ENCODE data around the gene SIGLEC9. TPM values are rescaled to one million over a fixed set of nuclear protein-coding genes. Genes with fewer than 3 reads are reported as not detected.

SIGLEC9 gene
- total RNA-seq, 4 donors from 2014 or later, result 2.0 to 2.2 TPM; not detected in 2

- DNase-seq, result no peak
- Histone ChIP-seq H3K9me3 (no peaks in the 10 kb centered on the region), H3K4me1 (peaks cover 0 to 8% (median 0%) of the 10 kb centered on the region in 4 donors), H3K36me3 (no peaks in the 10 kb centered on the region), H3K27me3 (no peaks in the 10 kb centered on the region), H3K4me3 (no peak overlapping the region), H3K27ac (no peak overlapping the region)
- in situ Hi-C loops (cut with MboI; ENCODE audit: low pct_ligation_motif_present in 1 of 4, low pct_unique_long_range_greater_than_20kb in 1 of 4, low sequenced_read_pairs in 3 of 4), result no loop called here
- WGBS, 2 donors (ENCODE audit: low coverage in 1 of 2), result 69% methylated on average over 8 of the region's 8 CpGs; no CpG with 5 or more reads in 1 of the 2 donors
- intact Hi-C loops (cut with DNase I; ENCODE audit: low total_unique reads), result no loop called here
- TF ChIP-seq CTCF (IDR thresholded peaks at IDR 0.05), result no peak
- no peak for TF ChIP-seq POLR2A (IDR thresholded peaks at IDR 0.05)
- TF ChIP-seq EP300 (IDR thresholded peaks at IDR 0.05; ENCODE audit: low read depth), result no peak
- no peak for TF ChIP-seq POLR2AphosphoS5 (IDR thresholded peaks at IDR 0.05)
These were observed 31.6 kb upstream of the SIGLEC9 start for GRCh38 chr19:51093101-51093500.

- 75 to 83% methylated on average over 7 to 22 of the region's 22 CpGs for WGBS, 2 donors (ENCODE audit: low coverage in 1 of 2)
- in situ Hi-C loops (cut with MboI; ENCODE audit: low pct_ligation_motif_present in 1 of 4, low pct_unique_long_range_greater_than_20kb in 1 of 4, low sequenced_read_pairs in 3 of 4) (no loop called here), intact Hi-C loops (cut with DNase I; ENCODE audit: low total_unique reads) (no loop called here)
- Histone ChIP-seq H3K4me1 (peaks cover 0 to 8% (median 0%) of the 10 kb centered on the region in 4 donors), H3K27me3 (no peaks in the 10 kb centered on the region), H3K9me3 (no peaks in the 10 kb centered on the region), H3K4me3 (no peak overlapping the region), H3K36me3 (no peaks in the 10 kb centered on the region), H3K27ac (no peak overlapping the region)
- no peak for TF ChIP-seq EP300 (IDR thresholded peaks at IDR 0.05; ENCODE audit: low read depth)
- no peak for TF ChIP-seq POLR2A (IDR thresholded peaks at IDR 0.05)
- TF ChIP-seq CTCF (IDR thresholded peaks at IDR 0.05), result no peak
- no peak for TF ChIP-seq POLR2AphosphoS5 (IDR thresholded peaks at IDR 0.05)
- no peak for DNase-seq
These were observed 31.0 kb upstream of the SIGLEC9 start for GRCh38 chr19:51093510-51094345.

GRCh38 chr19:51094696-51095279, 29.9 kb upstream of the SIGLEC9 start:
- 29 to 83% methylated on average over 2 to 15 of the region's 15 CpGs for WGBS, 2 donors (ENCODE audit: low coverage in 1 of 2)
- H3K4me1 ChIP-seq, result peaks cover 0 to 8% (median 0%) of the 10 kb centered on the region in 4 donors
- no peak overlapping the region for H3K27ac ChIP-seq
- intact Hi-C loops (cut with DNase I; ENCODE audit: low total_unique reads), result no loop called here
- no peaks in the 10 kb centered on the region for H3K36me3 ChIP-seq
- H3K27me3 ChIP-seq, result no peaks in the 10 kb centered on the region
- TF ChIP-seq POLR2AphosphoS5 (IDR thresholded peaks at IDR 0.05) (no peak), CTCF (IDR thresholded peaks at IDR 0.05) (peak; percentile 54 to 67 (median 57))
- DNase-seq, result no peak
- H3K4me3 ChIP-seq, result no peak overlapping the region
- no peaks in the 10 kb centered on the region for H3K9me3 ChIP-seq
- in situ Hi-C loops (cut with MboI; ENCODE audit: low pct_ligation_motif_present in 1 of 4, low pct_unique_long_range_greater_than_20kb in 1 of 4, low sequenced_read_pairs in 3 of 4), result no loop called here

- H3K27ac ChIP-seq, result no peak overlapping the region
- intact Hi-C loops (cut with DNase I; ENCODE audit: low total_unique reads), result no loop called here
- no peaks in the 10 kb centered on the region for H3K36me3 ChIP-seq
- 51 to 86% methylated on average over 2 to 6 of the region's 6 CpGs for WGBS, 2 donors (ENCODE audit: low coverage in 1 of 2)
- no peaks in the 10 kb centered on the region for H3K9me3 ChIP-seq
- in situ Hi-C loops (cut with MboI; ENCODE audit: low pct_ligation_motif_present in 1 of 4, low pct_unique_long_range_greater_than_20kb in 1 of 4, low sequenced_read_pairs in 3 of 4), result no loop called here
- H3K27me3 ChIP-seq, result no peaks in the 10 kb centered on the region
- H3K4me1 ChIP-seq, result peaks cover 0 to 9% (median 0%) of the 10 kb centered on the region in 4 donors
- DNase-seq, result no peak
- no peak for TF ChIP-seq POLR2A (IDR thresholded peaks at IDR 0.05)
- TF ChIP-seq POLR2AphosphoS5 (IDR thresholded peaks at IDR 0.05), result no peak
- TF ChIP-seq CTCF (IDR thresholded peaks at IDR 0.05), result no peak
- TF ChIP-seq EP300 (IDR thresholded peaks at IDR 0.05; ENCODE audit: low read depth), result no peak
- H3K4me3 ChIP-seq, result no peak overlapping the region
These were observed 28.1 kb upstream of the SIGLEC9 start for GRCh38 chr19:51096473-51097165.

Measured in transverse colon (tissue), 4 donors.